Right lobe of liver (tissue), 4 donors: ENCODE results near the gene NAGLU.
"Not testable (repeated sequence)": the region's sequence is repeated elsewhere in the genome, so short reads cannot be mapped to it uniquely, and the experiment has no call there.

Source experiments
- CTCF ChIP-seq, 4 donors: fragments of 200-600 bp in 3 of 4; fragments of 450-650 bp in 1 of 4; IDR thresholded peaks; one replicate each; pipeline versions ENCODE4 v1.5.1 to v1.8.0; 2016 to 2022; ENCODE audit warnings: antibody characterized with exemption in 4 of 4, mild to moderate bottlenecking in 2 of 4
- POLR2A ChIP-seq: fragments of 450-650 bp; IDR thresholded peaks from one replicate; pipeline ENCODE4 v1.6.1; 2017; ENCODE audit warnings: antibody characterized with exemption, mild to moderate bottlenecking
- donor health status: DM: no; HTN: no; CAD: no.
- donor health status: DM: no; HTN: no; CAD: no.
- donor health status: DM: no; HTN: yes; CAD: no.

DNA sequence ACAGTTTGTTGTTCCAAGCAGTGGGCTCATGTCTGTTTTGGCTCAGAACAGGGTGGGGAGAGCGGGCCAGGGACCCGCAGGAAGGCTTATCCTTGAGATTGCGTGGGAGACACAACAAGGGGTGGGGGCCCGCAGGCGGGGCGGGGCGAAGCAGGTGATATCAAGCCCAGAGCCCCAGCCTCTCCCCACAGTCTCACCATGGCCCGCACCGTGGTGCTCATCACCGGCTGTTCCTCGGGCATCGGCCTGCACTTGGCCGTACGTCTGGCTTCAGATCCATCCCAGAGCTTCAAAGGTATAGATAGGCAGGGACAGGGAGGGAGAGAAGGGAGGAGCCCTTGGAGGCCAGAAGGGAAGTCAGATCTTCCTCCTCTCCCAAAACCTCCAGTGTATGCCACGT lies 16.7 kb downstream of the NAGLU start, which contains the start of gene HSD17B1:
- not testable (repeated sequence) for TF ChIP-seq CTCF (IDR thresholded peaks at IDR 0.05); POLR2A
